Astrocyte (in vitro differentiated cells and primary cell): ENCODE results near the gene LAMC1. TPM values are rescaled to one million over a fixed set of nuclear protein-coding genes. Genes with fewer than 3 reads are reported as not detected.
A peak's percentile ranks its signal among the peaks of the same experiment; 100 is the strongest.

Experiments
- DNase-seq: peaks from one replicate; pipeline ENCODE4 v3.0.0-alpha.2; 2010; ENCODE audit warnings: low read depth
- FAIRE-seq: peaks from 2 replicates; lab custom pipeline; 2011; peaks lifted over from hg19 to GRCh38; lab: Jason Lieb, UNC
- H2AFZ ChIP-seq: 2 replicates; pipeline ENCODE4 v1.6.0; 2012; ENCODE audit warnings: low read depth, low read length, inconsistent platforms
- H3K27ac ChIP-seq: 2 replicates; pipeline ENCODE4 v1.5.1; 2011; ENCODE audit warnings: low read depth, low read length, inconsistent platforms
- H3K27me3 ChIP-seq: 2 replicates; pipeline ENCODE4 v1.6.0; 2011; ENCODE audit warnings: low read length, inconsistent platforms; ENCODE audit not compliant: insufficient read depth
- H3K36me3 ChIP-seq: 2 replicates; pipeline ENCODE4 v1.5.1; 2011; ENCODE audit warnings: low read length, inconsistent platforms; ENCODE audit not compliant: insufficient read depth
- H3K4me1 ChIP-seq: 2 replicates; pipeline ENCODE4 v1.5.1; 2011; ENCODE audit warnings: low read length, inconsistent platforms; ENCODE audit not compliant: insufficient read depth
- H3K4me2 ChIP-seq: 2 replicates; pipeline ENCODE4 v1.6.0; 2012; ENCODE audit warnings: low read length, inconsistent platforms
- H3K4me3 ChIP-seq: 2 replicates; pipeline ENCODE4 v1.5.1; 2011; ENCODE audit warnings: low read depth, mild to moderate bottlenecking, low read length, inconsistent platforms; ENCODE audit not compliant: insufficient read depth
- H3K79me2 ChIP-seq: 2 replicates; pipeline ENCODE4 v1.6.0; 2012; ENCODE audit warnings: mild to moderate bottlenecking, low read length, inconsistent platforms; ENCODE audit not compliant: insufficient read depth
- H3K9ac ChIP-seq: 2 replicates; pipeline ENCODE4 v1.6.0; 2012; ENCODE audit warnings: mild to moderate bottlenecking, low read length, inconsistent platforms
- H3K9me3 ChIP-seq: 2 replicates; pipeline ENCODE4 v1.5.1; 2012; ENCODE audit warnings: low read depth, mild to moderate bottlenecking, low read length, inconsistent platforms; ENCODE audit not compliant: insufficient read depth
- H4K20me1 ChIP-seq: 2 replicates; pipeline ENCODE4 v1.6.0; 2012; ENCODE audit warnings: low read length, inconsistent platforms; ENCODE audit not compliant: insufficient read depth
- H3K27ac Mint-ChIP-seq: one replicate; pipeline ENCODE4 v1.8.0; 2021; ENCODE audit warnings: mild to moderate bottlenecking, mixed read lengths; ENCODE audit not compliant: unreplicated experiment
- H3K27me3 Mint-ChIP-seq: one replicate; pipeline ENCODE4 v1.8.0; 2021; ENCODE audit warnings: low read depth, mixed read lengths; ENCODE audit not compliant: unreplicated experiment
- H3K36me3 Mint-ChIP-seq: one replicate; pipeline ENCODE4 v1.8.0; 2021; ENCODE audit warnings: low read depth, mixed read lengths; ENCODE audit not compliant: unreplicated experiment
- H3K4me1 Mint-ChIP-seq: one replicate; pipeline ENCODE4 v1.8.0; 2021; ENCODE audit warnings: low read depth, mixed read lengths; ENCODE audit not compliant: unreplicated experiment
- H3K4me3 Mint-ChIP-seq: one replicate; pipeline ENCODE4 v1.8.0; 2021; ENCODE audit warnings: mild to moderate bottlenecking, moderate library complexity, mixed read lengths; ENCODE audit not compliant: unreplicated experiment
- H3K9me3 Mint-ChIP-seq: one replicate; pipeline ENCODE4 v1.8.0; 2021; ENCODE audit warnings: mild to moderate bottlenecking, mixed read lengths; ENCODE audit not compliant: unreplicated experiment
- EZH2 ChIP-seq: IDR thresholded peaks from 2 replicates; pipeline ENCODE4 v1.6.1; 2012; ENCODE audit warnings: mild to moderate bottlenecking, low read length, inconsistent platforms; ENCODE audit not compliant: insufficient read depth
- total RNA-seq: library from RNA; stranded (reverse); gene quantifications from 2 replicates; pipeline ENCODE4 v1.2.1, GENCODE V29; 2021
- TF ChIP-seq, protein P1 (sequence below): IDR thresholded peaks from 2 replicates; pipeline ENCODE4 v1.5.1; 2011; ENCODE audit warnings: low read depth, mild to moderate bottlenecking, inconsistent platforms, low read length, moderate library complexity; ENCODE audit not compliant: insufficient read depth

LAMC1 gene
- total RNA-seq, 1 donor from 2014 or later, result 270 TPM

DNA sequence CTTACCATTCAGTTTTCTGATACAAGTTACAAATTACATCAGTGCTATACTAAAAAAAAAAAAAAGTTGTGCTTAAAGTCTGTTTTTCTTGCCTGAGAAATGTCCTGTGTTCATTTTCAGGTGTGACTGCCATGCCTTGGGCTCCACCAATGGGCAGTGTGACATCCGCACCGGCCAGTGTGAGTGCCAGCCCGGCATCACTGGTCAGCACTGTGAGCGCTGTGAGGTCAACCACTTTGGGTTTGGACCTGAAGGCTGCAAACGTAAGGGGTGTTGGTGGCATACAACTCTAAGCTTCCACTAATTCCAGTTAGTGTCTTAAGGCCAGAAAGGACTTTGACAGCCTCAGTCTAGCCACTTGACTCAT is 102.8 kb downstream of the LAMC1 start:
- Histone ChIP-seq H2AFZ (no peak overlapping the region), H3K27me3 (no peaks in the 10 kb centered on the region), H3K79me2 (peaks cover 9% of the 10 kb centered on the region), H3K9me3 (no peaks in the 10 kb centered on the region), H3K27ac (no peak overlapping the region), H3K4me3 (no peak overlapping the region), H3K4me1 (no peaks in the 10 kb centered on the region), H3K36me3 (peaks cover 84% of the 10 kb centered on the region), H3K9ac (no peak overlapping the region), H3K4me2 (no peak overlapping the region), H4K20me1 (peaks cover 22% of the 10 kb centered on the region)
- no peaks in the 10 kb centered on the region for H3K9me3 Mint-ChIP-seq
- DNase-seq (no peak), FAIRE-seq (no peak)
- TF ChIP-seq, protein P1, sequence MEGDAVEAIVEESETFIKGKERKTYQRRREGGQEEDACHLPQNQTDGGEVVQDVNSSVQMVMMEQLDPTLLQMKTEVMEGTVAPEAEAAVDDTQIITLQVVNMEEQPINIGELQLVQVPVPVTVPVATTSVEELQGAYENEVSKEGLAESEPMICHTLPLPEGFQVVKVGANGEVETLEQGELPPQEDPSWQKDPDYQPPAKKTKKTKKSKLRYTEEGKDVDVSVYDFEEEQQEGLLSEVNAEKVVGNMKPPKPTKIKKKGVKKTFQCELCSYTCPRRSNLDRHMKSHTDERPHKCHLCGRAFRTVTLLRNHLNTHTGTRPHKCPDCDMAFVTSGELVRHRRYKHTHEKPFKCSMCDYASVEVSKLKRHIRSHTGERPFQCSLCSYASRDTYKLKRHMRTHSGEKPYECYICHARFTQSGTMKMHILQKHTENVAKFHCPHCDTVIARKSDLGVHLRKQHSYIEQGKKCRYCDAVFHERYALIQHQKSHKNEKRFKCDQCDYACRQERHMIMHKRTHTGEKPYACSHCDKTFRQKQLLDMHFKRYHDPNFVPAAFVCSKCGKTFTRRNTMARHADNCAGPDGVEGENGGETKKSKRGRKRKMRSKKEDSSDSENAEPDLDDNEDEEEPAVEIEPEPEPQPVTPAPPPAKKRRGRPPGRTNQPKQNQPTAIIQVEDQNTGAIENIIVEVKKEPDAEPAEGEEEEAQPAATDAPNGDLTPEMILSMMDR, result no peak
- TF ChIP-seq EZH2, result no peak
- H3K27ac Mint-ChIP-seq, result no peak overlapping the region
- H3K27me3 Mint-ChIP-seq, result no peaks in the 10 kb centered on the region
- no peaks in the 10 kb centered on the region for H3K4me1 Mint-ChIP-seq
- H3K4me3 Mint-ChIP-seq, result no peak overlapping the region
- peaks cover 41% of the 10 kb centered on the region for H3K36me3 Mint-ChIP-seq

DNA sequence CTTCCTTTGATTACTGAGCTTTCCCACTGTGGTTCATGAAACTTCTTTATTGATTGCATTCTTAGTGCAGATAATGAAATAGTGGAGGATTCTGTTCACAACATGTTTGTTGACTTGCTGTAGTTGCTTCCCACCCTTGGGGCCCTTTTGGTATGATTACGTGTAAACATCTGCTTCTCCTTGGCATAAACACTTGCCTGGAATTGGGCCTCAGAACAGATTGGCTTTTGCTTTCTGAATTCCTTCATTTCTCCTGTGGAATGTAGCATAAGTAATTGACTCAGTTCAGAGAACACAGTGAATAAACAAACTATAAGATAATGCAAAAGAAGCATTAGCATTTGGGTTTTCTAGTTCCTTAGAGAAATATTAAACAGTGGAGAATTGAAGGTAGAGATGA is 103.3 kb downstream of the LAMC1 start:
- Mint-ChIP-seq H3K36me3 (peaks cover 40% of the 10 kb centered on the region), H3K4me3 (no peak overlapping the region), H3K27me3 (no peaks in the 10 kb centered on the region), H3K4me1 (no peaks in the 10 kb centered on the region), H3K9me3 (no peaks in the 10 kb centered on the region), H3K27ac (no peak overlapping the region)
- Histone ChIP-seq H2AFZ (no peak overlapping the region), H3K27ac (no peak overlapping the region), H3K36me3 (peaks cover 87% of the 10 kb centered on the region), H3K27me3 (no peaks in the 10 kb centered on the region), H3K4me1 (no peaks in the 10 kb centered on the region), H4K20me1 (peaks cover 22% of the 10 kb centered on the region), H3K79me2 (peaks cover 7% of the 10 kb centered on the region), H3K4me3 (no peak overlapping the region), H3K4me2 (no peak overlapping the region), H3K9ac (no peak overlapping the region), H3K9me3 (no peaks in the 10 kb centered on the region)
- FAIRE-seq (no peak), DNase-seq (peak; percentile 18)
- TF ChIP-seq, protein P1, result no peak
- no peak for TF ChIP-seq EZH2

DNA sequence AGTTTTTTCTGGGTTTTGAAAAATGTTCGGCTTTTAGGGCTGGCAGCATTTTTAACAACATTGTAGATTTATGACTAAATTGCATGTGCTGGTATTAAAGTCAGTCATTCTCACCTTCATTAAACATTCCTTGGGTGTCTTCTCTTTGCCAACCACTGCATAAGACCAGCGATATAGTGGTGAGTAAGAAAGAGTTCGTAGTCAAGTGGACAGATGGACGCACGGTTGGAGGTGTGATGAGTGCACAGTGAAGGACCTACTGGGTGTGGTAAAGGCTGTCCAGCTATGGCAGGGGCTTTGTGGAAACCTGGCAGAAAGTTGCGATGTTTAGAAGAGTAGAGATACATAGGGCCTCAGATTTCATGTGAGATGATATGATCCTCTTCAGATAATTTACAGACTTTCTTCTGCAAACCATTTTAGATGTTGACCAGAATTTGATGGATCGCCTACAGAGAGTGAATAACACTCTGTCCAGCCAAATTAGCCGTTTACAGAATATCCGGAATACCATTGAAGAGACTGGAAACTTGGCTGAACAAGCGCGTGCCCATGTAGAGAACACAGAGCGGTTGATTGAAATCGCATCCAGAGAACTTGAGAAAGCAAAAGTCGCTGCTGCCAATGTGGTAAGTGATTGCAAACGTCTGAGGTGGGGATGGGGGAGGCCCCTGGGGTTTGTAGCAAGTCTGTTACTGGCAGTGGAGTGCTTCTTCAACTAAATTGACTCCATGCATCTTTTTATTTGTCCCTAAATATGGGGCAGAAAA is 106.9 kb downstream of the LAMC1 start:
- TF ChIP-seq, protein P1, result no peak
- TF ChIP-seq EZH2, result no peak
- no peak for FAIRE-seq
- H3K4me3 ChIP-seq, result no peak overlapping the region
- Mint-ChIP-seq H3K36me3 (peaks cover 18% of the 10 kb centered on the region), H3K27me3 (no peaks in the 10 kb centered on the region), H3K27ac (no peak overlapping the region), H3K4me3 (no peak overlapping the region), H3K4me1 (peaks cover under 1% of the 10 kb centered on the region), H3K9me3 (no peaks in the 10 kb centered on the region)
- no peaks in the 10 kb centered on the region for H3K4me1 ChIP-seq
- no peaks in the 10 kb centered on the region for H3K9me3 ChIP-seq
- DNase-seq, result no peak
- H3K36me3 ChIP-seq, result peaks cover 80% of the 10 kb centered on the region
- H3K79me2 ChIP-seq, result no peaks in the 10 kb centered on the region
- no peaks in the 10 kb centered on the region for H3K27me3 ChIP-seq
- H3K4me2 ChIP-seq, result no peak overlapping the region
- H3K27ac ChIP-seq, result no peak overlapping the region
- no peak overlapping the region for H3K9ac ChIP-seq
- H4K20me1 ChIP-seq, result no peaks in the 10 kb centered on the region
- H2AFZ ChIP-seq, result no peak overlapping the region
